Activated CD4-positive, alpha-beta T cell treated with anti-CD3 and anti-CD28 coated beads, Interleukin-2, amount 10 ng/mL, durations not matched to agents 7 days and 5 days (primary cell): ENCODE data around the gene NME7. TPM values are rescaled to one million over a fixed set of nuclear protein-coding genes. Genes with fewer than 3 reads are reported as not detected.
"Not testable (repeated sequence)": the region's sequence is repeated elsewhere in the genome, so short reads cannot be mapped to it uniquely, and the experiment has no call there.

Experiments
- CTCF ChIA-PET: fragments of 350-600 bp; sonication (Branson Sonifier 250); formaldehyde crosslinking; loops from one replicate; lab custom pipeline; 2021; ENCODE audit warnings: antibody characterized with exemption; lab: Charles Lee
- POLR2A ChIA-PET: fragments of 350-600 bp; sonication (Branson Sonifier 250); formaldehyde crosslinking; loops from one replicate; lab custom pipeline; 2021; ENCODE audit warnings: antibody characterized with exemption; lab: Charles Lee
- DNase-seq: peaks from one replicate; pipeline ENCODE4 v3.0.0-alpha.2; 2020
- H3K27ac Mint-ChIP-seq: one replicate; pipeline ENCODE4 v1.8.0; 2021; ENCODE audit warnings: mild to moderate bottlenecking, moderate library complexity, mixed read lengths
- H3K27me3 Mint-ChIP-seq: one replicate; pipeline ENCODE4 v1.8.0; 2021; ENCODE audit warnings: mixed read lengths
- H3K36me3 Mint-ChIP-seq: one replicate; pipeline ENCODE4 v1.8.0; 2021; ENCODE audit warnings: low read depth, mixed read lengths
- H3K4me1 Mint-ChIP-seq: one replicate; pipeline ENCODE4 v1.8.0; 2021; ENCODE audit warnings: mixed read lengths
- H3K4me3 Mint-ChIP-seq: one replicate; pipeline ENCODE4 v1.8.0; 2021; ENCODE audit warnings: mild to moderate bottlenecking, moderate library complexity, mixed read lengths
- H3K9me3 Mint-ChIP-seq: one replicate; pipeline ENCODE4 v1.8.0; 2021; ENCODE audit warnings: mixed read lengths
- total RNA-seq, 2 experiments: library from RNA; stranded (reverse); gene quantifications; one replicate each; pipeline ENCODE4 v1.2.3, GENCODE V29; 2021

The NME7 gene, protein sequence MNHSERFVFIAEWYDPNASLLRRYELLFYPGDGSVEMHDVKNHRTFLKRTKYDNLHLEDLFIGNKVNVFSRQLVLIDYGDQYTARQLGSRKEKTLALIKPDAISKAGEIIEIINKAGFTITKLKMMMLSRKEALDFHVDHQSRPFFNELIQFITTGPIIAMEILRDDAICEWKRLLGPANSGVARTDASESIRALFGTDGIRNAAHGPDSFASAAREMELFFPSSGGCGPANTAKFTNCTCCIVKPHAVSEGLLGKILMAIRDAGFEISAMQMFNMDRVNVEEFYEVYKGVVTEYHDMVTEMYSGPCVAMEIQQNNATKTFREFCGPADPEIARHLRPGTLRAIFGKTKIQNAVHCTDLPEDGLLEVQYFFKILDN
- total RNA-seq, result 10 to 100 TPM; 16.6 to 16.9 TPM

DNA sequence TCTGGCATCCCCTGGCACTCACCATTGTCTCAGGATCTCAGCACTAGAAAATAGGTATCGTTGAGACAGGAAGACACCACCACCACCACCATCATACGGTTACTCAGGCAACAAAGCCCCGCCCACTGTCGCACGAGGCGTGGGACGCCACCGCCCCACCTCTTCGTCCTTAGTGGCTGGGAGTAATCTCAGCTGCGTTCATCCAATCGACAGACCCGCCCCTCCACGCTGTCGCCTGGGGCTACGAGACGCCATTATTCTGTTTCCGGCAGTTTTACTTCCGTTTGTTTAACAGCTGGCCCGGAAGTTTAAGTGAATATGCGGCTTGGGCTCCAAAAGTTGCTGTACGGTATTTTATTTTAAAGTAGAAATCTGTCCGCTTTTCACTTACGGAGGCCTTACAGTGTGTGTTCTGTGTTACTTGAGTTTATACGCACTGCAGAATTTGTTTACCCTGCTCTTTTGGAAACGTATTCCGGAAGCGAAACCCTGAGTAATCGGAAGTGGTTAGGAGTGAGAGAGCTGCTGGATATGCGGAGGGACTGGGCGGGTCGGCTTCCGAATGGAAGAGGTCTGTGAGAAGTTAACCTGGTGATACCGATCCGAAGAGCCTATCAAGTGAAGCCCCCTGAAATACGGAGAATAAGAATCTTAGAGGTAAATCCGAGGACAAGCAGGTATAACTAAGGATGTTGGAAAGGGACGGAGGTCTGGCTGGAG is at the start of gene NME7, which contains the start of gene BLZF1:
TSS of gene NME7 (minus strand) at position 112 of the 720 bp plus-strand sequence. CDS start at position 25, 87 bp downstream.
TSS of gene BLZF1 (plus strand) at position 510 of the 720 bp plus-strand sequence. CDS start 1,328 bp downstream, outside the sequence.
- ChIA-PET CTCF (interaction anchor here (0.8 to 2.0 kb wide), 4 partner anchors 12 to 1026 kb away, joined by 3 to 7 read pairs (median 4); no protein-coding TSS in a partner anchor), POLR2A (interaction anchor here (0.6 to 1.6 kb wide), 2 partner anchors 23 to 54 kb away, joined by 3 to 5 read pairs; no protein-coding TSS in a partner anchor)
- H3K4me3 Mint-ChIP-seq, result no peak within 1 kb of the TSS
- peaks cover 41% of the 10 kb centered on the region for H3K4me1 Mint-ChIP-seq
- peak within 1 kb of the TSS; percentile 57 for H3K27ac Mint-ChIP-seq
- H3K9me3 Mint-ChIP-seq, result peaks cover 8% of the 10 kb centered on the region
- DNase-seq, result peak; percentile 99
- peaks cover 28% of the 10 kb centered on the region for H3K36me3 Mint-ChIP-seq
- H3K27me3 Mint-ChIP-seq, result no peaks in the 10 kb centered on the region

DNA sequence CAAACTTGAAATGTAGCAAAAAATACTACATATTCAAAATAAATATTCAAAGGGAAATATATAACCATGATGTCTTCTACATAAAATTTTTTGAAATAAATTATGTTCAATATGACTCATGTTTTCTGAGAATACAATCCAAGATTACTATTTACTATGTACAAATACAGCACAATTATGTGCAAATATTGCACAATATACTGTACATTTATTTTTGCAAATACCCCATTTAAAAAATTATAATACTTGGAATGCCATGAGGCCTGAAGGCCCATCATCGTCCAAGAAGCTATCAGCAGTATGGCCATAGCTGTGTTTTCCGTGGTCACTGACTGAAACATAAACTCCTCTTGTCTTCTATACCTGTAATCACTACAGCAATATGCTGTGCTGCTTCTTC is 47.4 kb upstream of the NME7 start:
- ChIA-PET CTCF (no interaction called here), POLR2A (no interaction called here)
- DNase-seq, result no peak
- H3K4me1 Mint-ChIP-seq, result no peaks in the 10 kb centered on the region
- H3K36me3 Mint-ChIP-seq, result no peaks in the 10 kb centered on the region
- H3K27ac Mint-ChIP-seq, result no peak overlapping the region
- H3K4me3 Mint-ChIP-seq, result no peak overlapping the region
- H3K27me3 Mint-ChIP-seq, result peaks cover 10% of the 10 kb centered on the region
- peaks cover 1% of the 10 kb centered on the region for H3K9me3 Mint-ChIP-seq

DNA sequence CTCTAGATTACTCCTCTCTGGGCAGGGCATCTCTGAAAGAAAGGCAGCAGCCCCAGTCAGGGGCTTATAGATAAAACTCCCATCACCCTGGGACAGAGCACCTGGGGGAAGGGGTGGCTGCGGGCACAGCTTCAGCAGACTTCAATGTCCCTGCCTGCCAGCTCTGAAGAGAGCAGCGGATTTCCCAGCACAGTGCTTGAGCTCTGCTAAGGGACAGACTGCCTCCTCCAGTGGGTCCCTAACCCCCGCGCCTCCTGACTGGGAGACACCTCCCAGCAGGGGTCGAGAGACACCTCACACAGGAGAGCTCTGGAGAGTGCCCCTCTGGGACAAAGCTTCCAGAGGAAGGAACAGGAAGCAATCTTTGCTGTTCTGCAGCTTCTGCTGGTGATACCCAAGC is 40.7 kb upstream of the NME7 start:
- H3K36me3 Mint-ChIP-seq, H3K4me1 Mint-ChIP-seq, H3K4me3 Mint-ChIP-seq, H3K27ac Mint-ChIP-seq, POLR2A ChIA-PET, DNase-seq: not testable (repeated sequence)
- Mint-ChIP-seq H3K27me3 (peaks cover 16% of the 10 kb centered on the region), H3K9me3 (peaks cover 12% of the 10 kb centered on the region)
- CTCF ChIA-PET, result interaction anchor here (0.6 to 1.0 kb wide), 2 partner anchors 9 to 79 kb away, joined by 3 to 7 read pairs; no protein-coding TSS in a partner anchor

DNA sequence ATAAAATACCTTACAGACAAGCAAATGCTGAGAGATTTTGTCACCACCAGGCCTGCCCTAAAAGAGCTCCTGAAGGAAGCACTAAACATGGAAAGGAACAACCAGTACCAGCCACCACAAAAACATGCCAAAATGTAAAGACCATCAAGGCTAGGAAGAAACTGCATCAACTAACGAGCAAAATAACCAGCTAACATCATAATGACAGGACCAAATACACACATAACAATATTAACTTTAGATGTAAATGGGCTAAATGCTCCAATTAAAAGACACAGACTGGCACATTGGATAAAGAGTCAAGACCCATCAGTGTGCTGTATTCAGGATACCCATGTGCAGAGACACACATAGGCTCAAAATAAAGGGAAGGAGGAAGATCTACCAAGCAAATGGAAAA is 35.0 kb upstream of the NME7 start:
- peaks cover 16% of the 10 kb centered on the region for H3K36me3 Mint-ChIP-seq
- CTCF ChIA-PET, H3K4me1 Mint-ChIP-seq, H3K4me3 Mint-ChIP-seq, H3K27me3 Mint-ChIP-seq, DNase-seq, H3K27ac Mint-ChIP-seq, POLR2A ChIA-PET: not testable (repeated sequence)
- H3K9me3 Mint-ChIP-seq, result peaks cover 28% of the 10 kb centered on the region

DNA sequence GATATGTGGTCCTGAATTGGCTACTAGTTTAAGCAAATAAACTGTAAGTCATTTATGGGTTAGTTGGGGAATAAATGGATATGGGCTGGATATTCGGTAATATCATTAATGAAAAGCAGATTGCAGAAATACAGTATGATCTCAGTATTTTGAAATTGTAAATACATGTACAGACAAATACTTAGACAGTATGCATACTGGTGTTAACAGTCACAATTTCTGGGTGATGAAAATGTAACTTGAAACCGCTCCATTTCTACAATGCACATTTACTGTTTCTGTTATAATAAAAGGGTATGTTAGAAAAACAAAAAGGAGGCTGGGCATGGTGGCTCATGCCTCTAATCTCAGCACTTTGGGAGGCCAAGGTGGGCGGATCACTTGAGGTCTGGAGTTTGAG is 28.4 kb upstream of the NME7 start:
- ChIA-PET POLR2A (no interaction called here), CTCF (no interaction called here)
- Mint-ChIP-seq H3K4me1 (no peaks in the 10 kb centered on the region), H3K27me3 (no peaks in the 10 kb centered on the region), H3K4me3 (no peak overlapping the region), H3K9me3 (peaks cover 7% of the 10 kb centered on the region), H3K36me3 (peaks cover 56% of the 10 kb centered on the region), H3K27ac (no peak overlapping the region)
- no peak for DNase-seq

DNA sequence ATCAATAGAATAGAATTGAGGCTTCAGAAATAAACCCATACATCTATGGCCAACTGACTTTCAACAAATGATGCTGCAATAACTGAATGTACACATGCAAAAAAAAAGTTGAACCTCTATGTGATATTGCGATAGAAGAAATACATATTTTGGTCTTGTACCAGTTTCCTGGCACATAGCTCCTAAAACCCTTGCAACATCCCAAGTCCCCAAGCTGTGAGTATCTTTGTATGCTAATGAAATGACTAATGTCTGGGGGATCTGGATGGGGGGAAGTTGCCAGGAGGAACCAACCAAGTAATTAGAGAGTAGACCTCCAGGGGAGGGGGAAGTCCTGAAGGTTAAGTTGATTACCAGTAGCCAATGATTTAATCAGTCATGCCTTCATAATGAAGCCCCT is 24.8 kb upstream of the NME7 start:
- peaks cover 71% of the 10 kb centered on the region for H3K36me3 Mint-ChIP-seq
- H3K9me3 Mint-ChIP-seq, result peaks cover 3% of the 10 kb centered on the region
- H3K4me1 Mint-ChIP-seq, result peaks cover 14% of the 10 kb centered on the region
- no peak for DNase-seq
- ChIA-PET CTCF (interaction anchor here (1.1 kb wide), 1 partner anchor 22 kb away, joined by 3 read pairs; no protein-coding TSS in a partner anchor), POLR2A (no interaction called here)
- no peak overlapping the region for H3K4me3 Mint-ChIP-seq
- H3K27me3 Mint-ChIP-seq, result no peaks in the 10 kb centered on the region
- no peak overlapping the region for H3K27ac Mint-ChIP-seq

DNA sequence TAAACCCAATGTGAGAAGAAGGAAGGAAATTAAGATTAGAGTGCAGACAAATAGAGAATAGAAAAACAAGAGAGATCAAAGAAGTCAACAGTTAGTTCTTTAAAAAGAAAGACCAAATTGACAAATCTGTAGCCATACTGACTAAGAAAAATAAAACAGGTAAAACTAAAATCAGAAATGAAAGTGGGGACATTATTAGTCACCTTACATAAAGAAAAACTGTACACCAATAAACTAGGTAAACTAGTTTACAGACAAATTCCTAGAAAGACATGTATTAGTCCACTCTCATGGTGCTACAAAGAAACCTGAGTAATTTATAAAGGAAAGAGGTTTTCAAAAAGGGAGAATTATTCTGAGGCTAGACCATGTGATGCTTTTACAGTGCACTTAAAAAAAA is 22.7 kb upstream of the NME7 start:
- ChIA-PET CTCF (no interaction called here), POLR2A (interaction anchor here (0.7 to 1.3 kb wide), 2 partner anchors 22 to 138 kb away, joined by 3 to 5 read pairs; partner anchors contain the start of genes BLZF1 and NME7)
- H3K27me3 Mint-ChIP-seq, result no peaks in the 10 kb centered on the region
- peaks cover 75% of the 10 kb centered on the region for H3K36me3 Mint-ChIP-seq
- H3K27ac Mint-ChIP-seq, result peak overlapping the region; percentile 44
- no peak overlapping the region for H3K4me3 Mint-ChIP-seq
- H3K9me3 Mint-ChIP-seq, result peaks cover 3% of the 10 kb centered on the region
- H3K4me1 Mint-ChIP-seq, result peaks cover 14% of the 10 kb centered on the region
- DNase-seq, result no peak

DNA sequence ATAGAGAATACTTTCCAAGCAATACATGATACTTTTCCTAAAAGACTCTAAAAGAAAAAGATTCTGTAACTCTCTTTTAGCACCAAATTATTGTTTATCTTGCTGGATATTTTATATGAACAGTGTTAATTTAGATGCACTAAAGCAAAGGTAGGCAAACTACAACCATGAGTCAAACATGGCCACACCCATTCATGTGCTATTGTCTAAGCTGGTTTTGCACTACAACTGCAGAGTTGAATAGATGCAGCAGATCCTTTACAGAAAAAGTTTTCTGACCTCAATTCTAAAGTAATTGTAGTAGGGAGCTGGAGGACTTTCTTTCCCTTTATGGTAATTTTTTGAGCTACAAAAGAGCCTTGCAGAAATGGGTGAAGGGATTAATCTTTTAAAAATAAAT is 19.8 kb upstream of the NME7 start:
- H3K4me3 Mint-ChIP-seq, result no peak overlapping the region
- H3K36me3 Mint-ChIP-seq, result peaks cover 55% of the 10 kb centered on the region
- CTCF ChIA-PET, result interaction anchor here (1.7 kb wide), 1 partner anchor 14 kb away, joined by 7 read pairs; no protein-coding TSS in a partner anchor
- no peak for DNase-seq
- peaks cover 14% of the 10 kb centered on the region for H3K4me1 Mint-ChIP-seq
- no peak overlapping the region for H3K27ac Mint-ChIP-seq
- H3K27me3 Mint-ChIP-seq, result no peaks in the 10 kb centered on the region
- POLR2A ChIA-PET, result no interaction called here
- peaks cover 3% of the 10 kb centered on the region for H3K9me3 Mint-ChIP-seq

DNA sequence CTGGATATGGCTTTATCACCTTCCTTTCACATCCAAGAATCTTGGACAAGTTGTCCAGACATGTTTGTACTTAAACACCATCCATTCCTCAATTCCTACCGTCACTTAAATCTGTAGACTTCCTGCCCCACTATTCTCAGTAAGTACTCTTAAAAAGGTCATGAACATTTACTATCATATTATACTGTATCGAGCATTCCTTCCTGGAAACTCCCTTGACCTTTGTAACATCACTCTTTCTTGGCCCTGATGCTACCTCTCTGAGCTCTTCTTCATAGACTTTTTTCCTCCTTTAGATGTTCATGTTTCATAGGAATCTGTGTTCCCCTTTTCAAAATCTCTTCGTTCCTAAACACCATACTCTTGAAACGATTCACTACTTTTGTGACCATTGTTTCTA is 15.9 kb upstream of the NME7 start:
- peaks cover 3% of the 10 kb centered on the region for H3K4me1 Mint-ChIP-seq
- H3K36me3 Mint-ChIP-seq, result peaks cover 40% of the 10 kb centered on the region

DNA sequence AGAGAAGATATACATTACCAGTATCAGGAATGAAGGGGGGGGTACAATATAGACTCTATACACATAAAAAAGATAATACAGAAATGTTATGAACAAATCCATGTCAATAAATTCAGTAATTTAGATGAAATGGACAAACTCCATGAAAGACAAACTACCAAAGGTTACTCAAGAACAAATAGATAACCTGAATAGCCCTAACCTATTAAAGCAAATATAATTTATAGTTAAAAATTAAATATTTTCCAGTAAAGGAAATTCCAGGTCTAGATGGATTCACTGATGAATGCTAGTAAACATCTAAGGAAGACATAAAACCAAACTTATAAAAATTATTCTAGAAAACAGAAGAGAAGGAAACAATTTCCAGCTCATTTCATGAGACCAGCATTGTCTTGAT is 13.6 kb upstream of the NME7 start:
- Mint-ChIP-seq H3K27me3 (no peaks in the 10 kb centered on the region), H3K4me1 (no peaks in the 10 kb centered on the region), H3K36me3 (peaks cover 42% of the 10 kb centered on the region), H3K4me3 (no peak overlapping the region), H3K27ac (no peak overlapping the region), H3K9me3 (no peaks in the 10 kb centered on the region)
- ChIA-PET CTCF (interaction anchor here (1.1 kb wide), 2 partner anchors 17 to 778 kb away, joined by 3 read pairs; no protein-coding TSS in a partner anchor), POLR2A (no interaction called here)
- DNase-seq, result no peak

More for the DNA sequence above, 15.9 kb upstream of the NME7 start:
- DNase-seq, result no peak
- H3K9me3 Mint-ChIP-seq, result no peaks in the 10 kb centered on the region
- no peak overlapping the region for H3K4me3 Mint-ChIP-seq
- POLR2A ChIA-PET, result no interaction called here
- H3K27me3 Mint-ChIP-seq, result no peaks in the 10 kb centered on the region
- CTCF ChIA-PET, result interaction anchor here (0.7 kb wide), 1 partner anchor 18 kb away, joined by 3 read pairs; no protein-coding TSS in a partner anchor
- no peak overlapping the region for H3K27ac Mint-ChIP-seq

DNA sequence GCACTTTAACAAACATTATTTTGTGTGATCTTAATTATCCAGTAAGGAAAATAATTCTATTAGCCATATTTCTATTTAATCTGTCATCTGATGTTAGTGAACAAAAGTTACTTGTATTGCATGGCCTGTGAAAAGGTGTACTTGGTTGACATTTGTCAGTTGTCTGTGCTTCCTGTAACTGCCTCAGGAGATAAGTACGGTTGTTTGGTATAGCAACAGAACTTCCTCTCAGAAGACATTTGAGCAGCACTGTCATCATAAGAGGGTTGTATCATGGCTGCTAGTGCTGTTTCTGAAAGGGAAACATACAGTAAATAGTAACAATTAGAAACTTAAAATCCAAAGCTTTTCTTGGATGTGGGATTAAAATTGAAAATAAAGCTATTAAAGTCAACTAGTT is 3.8 kb upstream of the NME7 start:
- peak overlapping the region; percentile 37 for H3K27ac Mint-ChIP-seq
- peaks cover 32% of the 10 kb centered on the region for H3K4me1 Mint-ChIP-seq
- POLR2A ChIA-PET, result no interaction called here
- CTCF ChIA-PET, result no interaction called here
- H3K27me3 Mint-ChIP-seq, result no peaks in the 10 kb centered on the region
- H3K36me3 Mint-ChIP-seq, result peaks cover 31% of the 10 kb centered on the region
- peak overlapping the region; percentile 2 for H3K4me3 Mint-ChIP-seq
- DNase-seq, result peak; percentile 37
- H3K9me3 Mint-ChIP-seq, result no peaks in the 10 kb centered on the region

DNA sequence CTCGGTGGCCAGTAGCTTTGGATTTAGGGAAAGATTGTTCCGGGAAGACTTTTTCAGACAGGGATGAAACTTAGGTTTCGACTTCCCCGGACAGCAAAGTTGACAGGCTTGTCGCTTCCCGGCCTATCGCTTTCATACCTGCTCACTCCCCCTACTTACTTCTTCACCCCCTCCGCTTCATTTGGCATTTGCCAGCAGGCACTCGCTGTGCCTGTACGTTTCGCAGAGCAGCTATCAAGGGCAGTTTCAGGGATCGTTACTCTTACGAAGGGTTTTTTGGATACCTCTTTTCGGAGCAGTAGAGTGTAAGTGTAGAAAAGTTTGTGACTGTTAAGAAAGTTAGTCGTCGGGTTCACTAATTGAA is 791 bp upstream of the NME7 start:
- CTCF ChIA-PET, result interaction anchor here (0.6 to 2.0 kb wide), 6 partner anchors 12 to 1819 kb away, joined by 3 to 7 read pairs (median 4); partner anchors contain the start of gene CCDC181
- H3K9me3 Mint-ChIP-seq, result peaks cover 8% of the 10 kb centered on the region
- no peak overlapping the region for H3K27ac Mint-ChIP-seq
- H3K36me3 Mint-ChIP-seq, result peaks cover 33% of the 10 kb centered on the region
- POLR2A ChIA-PET, result interaction anchor here (0.6 to 1.6 kb wide), 2 partner anchors 22 to 53 kb away, joined by 3 to 5 read pairs; no protein-coding TSS in a partner anchor
- H3K4me1 Mint-ChIP-seq, result peaks cover 42% of the 10 kb centered on the region
- peak; percentile 46 for DNase-seq
- H3K27me3 Mint-ChIP-seq, result no peaks in the 10 kb centered on the region
- H3K4me3 Mint-ChIP-seq, result no peak overlapping the region
